PFSK-1 (cell line): Measurements from ENCODE around the gene FAM32A. TPM values are rescaled to one million over a fixed set of nuclear protein-coding genes. Genes with fewer than 3 reads are reported as not detected.

ENCODE experiments used
- FOXP2 ChIP-seq: optimal IDR thresholded peaks from 2 replicates; pipeline ENCODE3; 2011; ENCODE audit warnings: borderline replicate concordance, control low read depth, inconsistent platforms; ENCODE audit not compliant: insufficient read depth; ENCODE audit errors: extremely low read length, extremely low read depth
- POLR2AphosphoS5 ChIP-seq: IDR thresholded peaks from 2 replicates; pipeline ENCODE4 v1.6.1; 2012; ENCODE audit warnings: low read depth, mild to moderate bottlenecking, control low read depth, low read length, moderate library complexity
- SIN3A ChIP-seq: IDR thresholded peaks from 2 replicates; pipeline ENCODE4 v1.6.1; 2012; ENCODE audit warnings: mild to moderate bottlenecking, low read length, moderate library complexity, borderline replicate concordance; ENCODE audit not compliant: insufficient read depth
- TAF1 ChIP-seq: IDR thresholded peaks from 2 replicates; pipeline ENCODE4 v1.6.1; 2012; ENCODE audit warnings: low read length, control low read depth, borderline replicate concordance; ENCODE audit not compliant: insufficient read depth
- polyA plus RNA-seq: library from polyadenylated mRNA; unstranded; fragments of >200 nt; gene quantifications from one replicate; pipeline ENCODE4 v1.2.1, GENCODE V29; 2012; ENCODE audit warnings: low read depth, missing spikeins; ENCODE audit not compliant: insufficient read length
- TF ChIP-seq, protein P1 (sequence below), 2 experiments: IDR thresholded peaks; 2 replicates each; pipeline versions ENCODE4 v1.6.1 to v1.8.0; 2011 to 2012; ENCODE audit warnings: low read depth in 2 of 2, low read length in 2 of 2, control low read depth in 1 of 2, inconsistent platforms in 1 of 2, mild to moderate bottlenecking in 1 of 2, moderate library complexity in 1 of 2; ENCODE audit not compliant: insufficient read depth in 1 of 2

The FAM32A gene
- 50.9 TPM for polyA plus RNA-seq

DNA sequence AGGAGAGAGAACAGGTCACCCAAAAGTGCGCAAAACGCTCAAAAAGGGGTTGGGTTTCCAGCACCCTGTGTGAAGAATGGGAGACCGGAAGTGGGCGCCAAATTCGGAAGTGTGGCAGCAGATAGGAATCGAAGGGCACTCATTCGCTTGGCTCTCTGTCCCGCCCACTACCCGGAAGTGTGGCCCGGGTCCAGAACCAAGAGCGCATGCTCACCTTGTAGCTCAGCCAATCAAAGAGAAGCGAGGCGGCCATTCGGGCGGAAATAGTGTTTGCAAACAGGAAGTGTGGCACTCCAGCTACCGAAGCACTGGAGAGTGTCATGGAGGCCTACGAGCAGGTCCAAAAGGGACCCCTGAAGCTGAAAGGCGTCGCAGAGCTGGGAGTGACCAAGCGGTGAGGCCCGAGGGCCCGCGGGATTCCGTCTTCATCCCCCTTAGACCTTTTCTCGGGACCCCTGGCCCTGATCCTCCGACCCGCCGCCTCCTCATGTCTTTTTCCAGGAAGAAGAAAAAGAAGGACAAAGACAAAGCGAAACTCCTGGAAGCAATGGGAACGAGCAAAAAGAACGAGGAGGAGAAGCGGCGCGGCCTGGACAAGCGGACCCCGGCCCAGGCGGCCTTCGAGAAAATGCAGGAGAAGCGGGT lies at the start of gene FAM32A:
FAM32A (plus strand) TSS at position 288 of the 645 bp plus-strand sequence; CDS start at position 321, 33 bp downstream.
- TF ChIP-seq SIN3A (peak; percentile 58; the same call in 1 of the 2 replicates), FOXP2 (no peak), TAF1 (peak; percentile 87; the same call in 1 of the 2 replicates), POLR2AphosphoS5 (peak; percentile 71)
- TF ChIP-seq, protein P1, sequence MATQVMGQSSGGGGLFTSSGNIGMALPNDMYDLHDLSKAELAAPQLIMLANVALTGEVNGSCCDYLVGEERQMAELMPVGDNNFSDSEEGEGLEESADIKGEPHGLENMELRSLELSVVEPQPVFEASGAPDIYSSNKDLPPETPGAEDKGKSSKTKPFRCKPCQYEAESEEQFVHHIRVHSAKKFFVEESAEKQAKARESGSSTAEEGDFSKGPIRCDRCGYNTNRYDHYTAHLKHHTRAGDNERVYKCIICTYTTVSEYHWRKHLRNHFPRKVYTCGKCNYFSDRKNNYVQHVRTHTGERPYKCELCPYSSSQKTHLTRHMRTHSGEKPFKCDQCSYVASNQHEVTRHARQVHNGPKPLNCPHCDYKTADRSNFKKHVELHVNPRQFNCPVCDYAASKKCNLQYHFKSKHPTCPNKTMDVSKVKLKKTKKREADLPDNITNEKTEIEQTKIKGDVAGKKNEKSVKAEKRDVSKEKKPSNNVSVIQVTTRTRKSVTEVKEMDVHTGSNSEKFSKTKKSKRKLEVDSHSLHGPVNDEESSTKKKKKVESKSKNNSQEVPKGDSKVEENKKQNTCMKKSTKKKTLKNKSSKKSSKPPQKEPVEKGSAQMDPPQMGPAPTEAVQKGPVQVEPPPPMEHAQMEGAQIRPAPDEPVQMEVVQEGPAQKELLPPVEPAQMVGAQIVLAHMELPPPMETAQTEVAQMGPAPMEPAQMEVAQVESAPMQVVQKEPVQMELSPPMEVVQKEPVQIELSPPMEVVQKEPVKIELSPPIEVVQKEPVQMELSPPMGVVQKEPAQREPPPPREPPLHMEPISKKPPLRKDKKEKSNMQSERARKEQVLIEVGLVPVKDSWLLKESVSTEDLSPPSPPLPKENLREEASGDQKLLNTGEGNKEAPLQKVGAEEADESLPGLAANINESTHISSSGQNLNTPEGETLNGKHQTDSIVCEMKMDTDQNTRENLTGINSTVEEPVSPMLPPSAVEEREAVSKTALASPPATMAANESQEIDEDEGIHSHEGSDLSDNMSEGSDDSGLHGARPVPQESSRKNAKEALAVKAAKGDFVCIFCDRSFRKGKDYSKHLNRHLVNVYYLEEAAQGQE (IDR thresholded peaks at IDR 0.05; ENCODE audit: insufficient read depth in 1 of 2, low read depth in 2 of 2, low read length in 2 of 2): no peak

DNA sequence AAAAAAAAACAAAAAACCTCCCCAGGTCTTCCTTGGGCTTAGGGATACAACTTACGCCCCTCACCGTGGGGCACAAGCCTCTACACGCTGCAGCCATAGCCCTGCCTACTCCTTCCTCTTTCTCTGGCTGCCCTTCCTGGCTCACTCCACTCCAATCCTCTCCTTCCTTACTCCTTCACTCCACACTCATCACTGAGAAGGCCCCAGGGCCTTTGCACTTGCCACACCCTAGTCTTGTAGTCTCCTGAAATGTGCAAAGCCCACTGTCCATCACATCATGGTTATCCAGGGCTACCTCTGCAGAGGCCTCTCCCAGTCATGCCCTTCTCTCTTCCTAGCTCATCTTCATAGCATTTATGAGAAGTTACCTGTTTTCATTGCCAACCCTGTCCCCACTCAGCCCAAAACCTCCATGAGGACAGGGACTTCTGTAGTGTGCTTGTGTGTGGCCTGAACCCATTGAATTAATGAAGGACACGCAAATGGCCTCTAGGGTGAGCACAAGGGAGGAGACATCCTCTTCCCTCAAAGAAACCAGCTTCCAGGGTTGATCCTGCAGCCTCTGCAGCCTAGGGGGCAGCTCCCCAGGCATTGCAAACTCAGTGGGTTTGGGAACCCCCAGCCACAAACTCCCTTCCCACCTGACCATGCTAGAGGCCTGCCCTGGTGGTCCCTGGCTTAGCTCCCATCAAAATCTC lies 49.6 kb upstream of the FAM32A start:
- no peak for TF ChIP-seq SIN3A
- TF ChIP-seq FOXP2: no peak

DNA sequence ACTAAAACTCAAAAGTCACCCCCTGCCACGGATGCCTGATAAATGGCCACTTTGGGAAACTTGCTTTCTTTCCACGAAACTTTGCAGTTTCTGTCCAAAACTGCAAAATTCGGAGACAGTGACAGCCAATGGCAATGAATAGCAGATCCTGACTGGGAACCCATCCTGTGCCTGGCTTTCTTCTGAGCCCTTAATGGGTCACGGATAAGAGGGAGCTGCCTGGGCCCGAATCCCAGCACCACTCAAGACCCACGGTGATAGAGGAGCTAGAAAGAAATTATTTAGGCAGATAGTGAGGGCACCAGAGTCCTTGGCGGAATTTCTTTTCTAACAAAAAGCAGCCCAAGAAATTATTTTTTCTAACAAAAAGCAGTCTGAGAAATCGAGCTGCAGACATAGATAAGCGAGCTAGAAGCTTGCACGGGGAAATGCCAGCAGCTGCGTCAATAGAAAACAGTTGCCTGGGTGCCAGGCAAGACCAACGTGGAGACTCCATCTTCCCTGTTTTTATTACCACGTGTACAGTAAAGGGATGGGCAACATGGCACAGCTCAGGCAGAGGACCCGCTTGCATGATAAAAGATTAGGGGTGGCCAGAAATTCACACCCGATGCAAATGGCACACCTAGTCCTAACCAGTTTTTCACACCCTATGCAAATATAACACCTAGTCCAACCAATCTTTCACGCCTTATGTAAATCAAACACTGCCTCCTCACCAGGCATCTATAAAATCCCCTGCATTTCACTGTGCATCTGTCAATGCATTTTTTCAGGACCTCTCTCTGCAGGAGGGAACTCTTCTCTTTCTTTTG lies 48.8 kb upstream of the FAM32A start:
- no peak for TF ChIP-seq FOXP2
- no peak for TF ChIP-seq SIN3A
- TF ChIP-seq POLR2AphosphoS5: no peak
- TF ChIP-seq, protein P1 (IDR thresholded peaks at IDR 0.05; ENCODE audit: insufficient read depth in 1 of 2, low read depth in 2 of 2, low read length in 2 of 2): no peak
- TF ChIP-seq TAF1: no peak

DNA sequence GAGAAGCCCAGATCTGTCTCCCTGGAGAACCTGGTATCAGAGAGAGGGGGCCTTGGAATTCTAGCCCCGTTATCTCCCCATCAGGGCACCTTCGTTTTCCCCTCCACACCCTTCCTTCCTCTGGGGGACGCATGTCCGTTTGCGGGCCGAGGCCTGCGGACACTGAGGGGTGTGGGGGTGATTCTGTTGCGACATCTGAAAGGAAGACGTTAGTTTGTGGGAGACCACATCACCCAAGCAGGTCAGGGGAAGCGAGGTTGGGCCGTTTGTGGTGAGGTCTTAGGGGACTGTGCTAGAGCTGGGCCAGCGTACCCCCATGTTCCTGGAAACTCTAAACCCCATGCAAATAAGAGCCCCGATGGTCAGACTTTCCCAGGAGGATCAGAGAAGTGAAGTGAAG lies 45.5 kb upstream of the FAM32A start:
- TF ChIP-seq POLR2AphosphoS5: no peak
- TF ChIP-seq, protein P1 (IDR thresholded peaks at IDR 0.05; ENCODE audit: insufficient read depth in 1 of 2, low read depth in 2 of 2, low read length in 2 of 2): no peak
- no peak for TF ChIP-seq TAF1
- no peak for TF ChIP-seq FOXP2
- no peak for TF ChIP-seq SIN3A

DNA sequence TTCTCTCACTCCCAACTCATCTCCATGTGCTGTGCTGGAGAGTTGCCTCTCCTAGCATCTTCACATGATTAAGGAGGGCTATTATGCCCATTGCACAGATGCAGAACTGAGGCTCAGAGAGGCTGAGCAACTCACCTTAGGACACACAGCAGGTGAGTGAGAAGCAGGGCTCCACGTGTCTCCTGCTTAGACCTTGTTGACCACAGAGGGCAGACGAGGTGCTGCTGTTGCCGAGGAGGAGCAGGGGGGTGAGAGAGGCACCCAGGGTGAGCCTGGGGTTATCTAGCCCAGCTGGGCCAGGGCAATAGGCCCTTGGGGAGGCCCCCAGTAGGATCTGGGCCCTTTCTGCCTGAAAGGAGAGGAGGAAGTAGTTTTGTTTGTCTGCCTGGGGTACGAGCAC lies 44.2 kb upstream of the FAM32A start:
- TF ChIP-seq POLR2AphosphoS5 (no peak), SIN3A (no peak), TAF1 (no peak), FOXP2 (no peak)
- TF ChIP-seq, protein P1 (IDR thresholded peaks at IDR 0.05; ENCODE audit: insufficient read depth in 1 of 2, low read depth in 2 of 2, low read length in 2 of 2): no peak
